Prostate gland (tissue), 2 donors: ENCODE measurements around the gene APOL3.
A peak's percentile ranks its signal among the peaks of the same experiment; 100 is the strongest.
"Not testable (repeated sequence)": the region's sequence is repeated elsewhere in the genome, so short reads cannot be mapped to it uniquely, and the experiment has no call there.

ENCODE experiments used
- POLR2A ChIP-seq: fragments of 450-650 bp; IDR thresholded peaks from one replicate; pipeline ENCODE4 v1.6.1; 2016; ENCODE audit warnings: antibody characterized with exemption, mild to moderate bottlenecking
- POLR2AphosphoS5 ChIP-seq: sonication (generic); formaldehyde crosslinking; IDR thresholded peaks from one replicate; pipeline ENCODE4 v1.6.1; 2017; ENCODE audit warnings: antibody characterized with exemption
- TF ChIP-seq, protein P1 (sequence below), 4 experiments: fragments of 200-600 bp in 2 of 4; fragments of 450-650 bp in 2 of 4; sonication (generic) in 2 of 4; IDR thresholded peaks; 1 replicate in 3 of 4; 2 replicates in 1 of 4; pipeline ENCODE4 v1.5.1; 2016 to 2019; ENCODE audit warnings: antibody characterized with exemption in 4 of 4, mild to moderate bottlenecking in 2 of 4, moderate library complexity in 2 of 4

GRCh38 chr22:36203441-36203840, 42.9 kb upstream of the APOL3 start:
- TF ChIP-seq, protein P1, sequence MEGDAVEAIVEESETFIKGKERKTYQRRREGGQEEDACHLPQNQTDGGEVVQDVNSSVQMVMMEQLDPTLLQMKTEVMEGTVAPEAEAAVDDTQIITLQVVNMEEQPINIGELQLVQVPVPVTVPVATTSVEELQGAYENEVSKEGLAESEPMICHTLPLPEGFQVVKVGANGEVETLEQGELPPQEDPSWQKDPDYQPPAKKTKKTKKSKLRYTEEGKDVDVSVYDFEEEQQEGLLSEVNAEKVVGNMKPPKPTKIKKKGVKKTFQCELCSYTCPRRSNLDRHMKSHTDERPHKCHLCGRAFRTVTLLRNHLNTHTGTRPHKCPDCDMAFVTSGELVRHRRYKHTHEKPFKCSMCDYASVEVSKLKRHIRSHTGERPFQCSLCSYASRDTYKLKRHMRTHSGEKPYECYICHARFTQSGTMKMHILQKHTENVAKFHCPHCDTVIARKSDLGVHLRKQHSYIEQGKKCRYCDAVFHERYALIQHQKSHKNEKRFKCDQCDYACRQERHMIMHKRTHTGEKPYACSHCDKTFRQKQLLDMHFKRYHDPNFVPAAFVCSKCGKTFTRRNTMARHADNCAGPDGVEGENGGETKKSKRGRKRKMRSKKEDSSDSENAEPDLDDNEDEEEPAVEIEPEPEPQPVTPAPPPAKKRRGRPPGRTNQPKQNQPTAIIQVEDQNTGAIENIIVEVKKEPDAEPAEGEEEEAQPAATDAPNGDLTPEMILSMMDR (IDR thresholded peaks at IDR 0.05), result not testable (repeated sequence)
- TF ChIP-seq POLR2A, result not testable (repeated sequence)
- peak; percentile 77 for TF ChIP-seq POLR2AphosphoS5
